ENCODE results near the gene STK11. TPM values are rescaled to one million over a fixed set of nuclear protein-coding genes. Genes with fewer than 3 reads are reported as not detected.
A peak's percentile ranks its signal among the peaks of the same experiment; 100 is the strongest.

STK11 gene
- total RNA-seq, 2 donors from 2014 or later = 49.0 to 68.6 TPM

DNA sequence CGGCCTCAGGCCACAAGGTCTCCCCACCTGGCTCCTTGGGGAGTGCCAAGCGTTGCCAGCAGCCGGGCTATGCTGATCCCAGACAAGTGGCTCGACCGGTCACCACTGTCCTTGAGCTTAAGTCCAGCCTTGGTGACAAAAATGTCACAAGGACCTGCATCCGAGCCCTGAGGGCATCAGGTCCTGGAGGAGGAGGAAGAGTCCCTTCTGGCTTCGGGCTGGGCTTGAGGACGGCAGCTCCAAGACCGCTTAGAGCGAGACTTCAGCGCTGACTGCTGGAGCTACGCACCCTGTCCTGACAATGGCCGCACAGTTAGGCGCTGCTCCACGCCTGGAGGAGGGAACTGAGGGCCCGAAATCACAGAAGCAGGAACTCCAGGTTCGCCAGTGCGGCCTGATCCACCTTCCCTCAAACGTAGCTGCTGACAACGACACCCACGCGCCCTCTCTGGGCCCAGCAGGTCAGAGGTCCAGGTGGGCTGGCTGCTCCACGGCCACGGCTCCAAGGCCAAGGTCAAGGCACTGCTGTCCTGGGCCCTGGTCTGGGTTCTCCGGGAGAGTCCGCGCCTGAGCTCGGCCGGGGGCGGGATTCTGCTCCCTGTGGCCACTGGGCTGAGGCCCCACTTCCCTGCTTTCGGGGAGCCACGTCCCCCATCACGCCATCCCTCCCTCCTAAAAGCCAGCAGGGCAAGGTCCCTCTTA, 38.6 kb upstream of the STK11 start:
- DNase-seq (peak in 2 of 4 donors; percentile 30 to 40), ATAC-seq (no peak)
- TF ChIP-seq, protein P1, sequence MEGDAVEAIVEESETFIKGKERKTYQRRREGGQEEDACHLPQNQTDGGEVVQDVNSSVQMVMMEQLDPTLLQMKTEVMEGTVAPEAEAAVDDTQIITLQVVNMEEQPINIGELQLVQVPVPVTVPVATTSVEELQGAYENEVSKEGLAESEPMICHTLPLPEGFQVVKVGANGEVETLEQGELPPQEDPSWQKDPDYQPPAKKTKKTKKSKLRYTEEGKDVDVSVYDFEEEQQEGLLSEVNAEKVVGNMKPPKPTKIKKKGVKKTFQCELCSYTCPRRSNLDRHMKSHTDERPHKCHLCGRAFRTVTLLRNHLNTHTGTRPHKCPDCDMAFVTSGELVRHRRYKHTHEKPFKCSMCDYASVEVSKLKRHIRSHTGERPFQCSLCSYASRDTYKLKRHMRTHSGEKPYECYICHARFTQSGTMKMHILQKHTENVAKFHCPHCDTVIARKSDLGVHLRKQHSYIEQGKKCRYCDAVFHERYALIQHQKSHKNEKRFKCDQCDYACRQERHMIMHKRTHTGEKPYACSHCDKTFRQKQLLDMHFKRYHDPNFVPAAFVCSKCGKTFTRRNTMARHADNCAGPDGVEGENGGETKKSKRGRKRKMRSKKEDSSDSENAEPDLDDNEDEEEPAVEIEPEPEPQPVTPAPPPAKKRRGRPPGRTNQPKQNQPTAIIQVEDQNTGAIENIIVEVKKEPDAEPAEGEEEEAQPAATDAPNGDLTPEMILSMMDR (IDR thresholded peaks at IDR 0.05) = no peak
- no peak for TF ChIP-seq POLR2A (IDR thresholded peaks at IDR 0.05)
- Histone ChIP-seq H3K9me3 (no peaks in the 10 kb centered on the region), H3K4me1 (peaks cover 51% of the 10 kb centered on the region), H3K4me3 (no peak overlapping the region), H3K27me3 (no peaks in the 10 kb centered on the region), H3K27ac (peak overlapping the region in 2 of 4 donors; percentile 36 to 86), H3K36me3 (replicated peaks in 1 of 2; ENCODE audit: insufficient read depth in 1 of 2, low read depth in 2 of 2) (no peaks in the 10 kb centered on the region)
- intact Hi-C loops (cut with DNase I) = no loop called here
- whole genome bisulfite sequencing, 2 donors = 73 to 76% methylated on average over 10 to 33 of the region's 33 CpGs

DNA sequence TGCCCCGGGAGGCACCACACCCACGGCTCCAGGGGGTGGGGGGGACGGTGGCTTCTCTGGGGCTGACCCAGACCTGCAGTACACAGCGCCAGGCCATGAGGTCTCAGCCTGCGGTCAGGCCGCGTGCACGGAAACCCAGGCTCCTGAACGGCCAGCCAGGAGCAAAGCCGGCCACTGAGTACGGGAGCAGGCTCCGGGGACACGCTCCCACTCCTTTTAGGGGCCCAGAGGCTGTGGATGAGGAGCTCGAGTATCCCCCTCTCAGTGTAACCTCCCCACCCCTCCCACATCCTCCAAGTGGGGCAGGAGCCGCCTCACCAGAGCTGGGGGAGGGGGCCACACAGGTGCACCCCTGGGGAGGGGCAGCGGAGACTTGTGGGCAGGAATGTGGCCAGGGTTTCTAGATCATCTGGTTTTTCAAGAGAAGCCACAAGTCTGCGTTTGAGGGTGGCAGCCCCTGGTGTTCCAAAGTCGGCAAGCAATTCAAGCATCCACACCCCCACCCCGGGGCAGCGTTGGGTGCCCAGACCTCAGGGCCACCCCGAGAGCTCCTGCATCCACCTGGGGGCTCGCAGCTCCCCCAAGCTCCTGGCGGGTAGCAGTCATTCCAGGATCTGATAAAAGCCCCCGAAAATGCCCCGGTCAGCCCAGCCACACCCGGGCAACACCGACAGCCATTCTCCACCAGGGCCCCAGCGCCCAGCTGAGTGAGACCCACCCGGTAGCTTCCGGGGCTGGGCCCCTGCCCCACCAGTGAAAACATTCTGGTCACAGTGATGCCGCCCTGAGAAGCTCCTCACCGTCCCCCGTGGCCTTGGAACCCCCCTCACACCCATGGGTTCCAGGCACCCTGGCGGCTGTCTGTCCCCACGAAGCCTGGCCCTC, 37.6 kb upstream of the STK11 start:
- Histone ChIP-seq H3K27ac (peak overlapping the region; percentile 69 to 86 (median 82)), H3K36me3 (replicated peaks in 1 of 2; ENCODE audit: insufficient read depth in 1 of 2, low read depth in 2 of 2) (no peaks in the 10 kb centered on the region), H3K4me3 (no peak overlapping the region), H3K9me3 (no peaks in the 10 kb centered on the region), H3K4me1 (peaks cover 56% of the 10 kb centered on the region), H3K27me3 (no peaks in the 10 kb centered on the region)
- DNase-seq (peak in 1 of 4 donors; percentile 6), ATAC-seq (no peak)
- TF ChIP-seq POLR2A (IDR thresholded peaks at IDR 0.05) = no peak
- TF ChIP-seq, protein P1 (IDR thresholded peaks at IDR 0.05) = no peak
- WGBS, 2 donors = 84% methylated on average over 31 of the region's 35 CpGs; no CpG with 5 or more reads in 1 of the 2 donors
- intact Hi-C loops (cut with DNase I) = no loop called here

DNA sequence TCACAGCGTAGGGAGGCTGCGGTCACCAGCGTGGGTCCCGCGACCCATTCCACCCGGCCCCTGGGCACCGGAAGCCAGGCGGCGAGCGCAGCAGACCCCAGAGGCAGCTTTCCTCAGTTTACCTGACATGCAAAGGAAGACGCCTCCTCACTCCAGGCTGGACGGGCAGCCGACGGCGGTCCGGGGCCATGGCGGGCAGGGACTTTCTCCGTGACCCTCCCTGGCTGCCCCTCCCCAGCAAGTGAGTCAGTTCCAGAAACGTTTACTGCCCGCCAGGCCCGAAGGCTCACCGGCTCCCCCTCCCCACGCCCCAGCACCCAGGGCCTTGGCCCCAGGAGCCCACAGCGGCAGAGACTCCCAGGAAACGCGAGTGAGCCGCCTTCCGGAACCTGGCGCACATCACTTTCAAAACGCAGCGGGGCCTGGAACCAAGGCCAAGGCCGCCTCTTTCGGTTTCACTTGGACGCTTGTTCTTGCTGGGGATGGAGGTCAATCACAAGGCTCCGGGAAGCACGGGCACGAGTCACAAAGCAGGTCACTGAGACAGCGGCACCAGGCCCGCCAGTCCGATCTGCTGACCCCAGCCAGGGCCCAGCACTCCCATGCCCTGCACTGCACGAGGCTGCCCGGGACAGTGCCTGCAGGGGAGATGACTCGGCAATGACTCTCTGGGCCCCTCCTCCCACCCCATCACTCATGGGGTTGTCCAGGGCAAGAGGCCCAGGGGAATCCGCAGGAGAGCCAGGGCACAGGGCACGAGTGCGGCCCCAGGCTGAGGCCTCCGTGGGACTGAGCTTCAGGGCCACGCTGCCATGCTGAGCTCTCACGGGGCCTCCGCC, 36.8 kb upstream of the STK11 start:
- H3K4me1 ChIP-seq = peaks cover 56% of the 10 kb centered on the region
- DNase-seq (peak; percentile 51 to 73 (median 62)), ATAC-seq (peak; percentile 16)
- no peaks in the 10 kb centered on the region for H3K27me3 ChIP-seq
- H3K36me3 ChIP-seq (replicated peaks in 1 of 2; ENCODE audit: insufficient read depth in 1 of 2, low read depth in 2 of 2) = no peaks in the 10 kb centered on the region
- TF ChIP-seq, protein P1 (IDR thresholded peaks at IDR 0.05) = no peak
- TF ChIP-seq POLR2A (IDR thresholded peaks at IDR 0.05) = peak in 2 of 3 donors; percentile 31 to 44
- 47 to 68% methylated on average over 5 to 44 of the region's 50 CpGs for WGBS, 2 donors
- H3K27ac ChIP-seq = peak overlapping the region; percentile 69 to 86 (median 82)
- H3K4me3 ChIP-seq = no peak overlapping the region
- intact Hi-C loops (cut with DNase I) = no loop called here
- H3K9me3 ChIP-seq = no peaks in the 10 kb centered on the region

DNA sequence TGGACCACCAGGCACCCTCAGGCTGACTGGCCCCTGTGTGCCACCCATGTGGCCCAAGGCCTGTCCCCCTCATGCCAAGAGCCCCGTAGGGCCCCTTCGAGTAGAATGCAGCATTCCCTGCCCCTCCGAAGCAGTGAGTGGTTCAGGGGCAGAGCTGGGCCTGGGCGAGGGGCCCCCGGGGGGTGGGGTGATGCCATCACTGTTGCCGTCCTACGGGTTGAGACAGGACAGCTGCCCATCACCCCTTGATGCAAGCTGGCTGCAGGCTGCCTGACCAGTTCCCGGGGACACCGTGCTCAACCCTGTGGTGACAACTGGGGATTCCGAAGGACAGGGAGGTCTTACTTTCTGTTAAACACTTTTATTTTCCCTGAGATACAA, 36.2 kb upstream of the STK11 start:
- Histone ChIP-seq H3K27me3 (no peaks in the 10 kb centered on the region), H3K27ac (peak overlapping the region; percentile 69 to 86 (median 82)), H3K4me3 (no peak overlapping the region), H3K36me3 (replicated peaks in 1 of 2; ENCODE audit: insufficient read depth in 1 of 2, low read depth in 2 of 2) (no peaks in the 10 kb centered on the region), H3K9me3 (no peaks in the 10 kb centered on the region), H3K4me1 (peaks cover 58% of the 10 kb centered on the region)
- TF ChIP-seq POLR2A (IDR thresholded peaks at IDR 0.05) = no peak
- TF ChIP-seq, protein P1 (IDR thresholded peaks at IDR 0.05) = no peak
- no peak for ATAC-seq
- DNase-seq = no peak
- WGBS, 2 donors = 71 to 74% methylated on average over 4 to 10 of the region's 10 CpGs
- intact Hi-C loops (cut with DNase I) = no loop called here

All from body of pancreas (tissue), 4 donors.